CD4-positive, alpha-beta T cell (primary cell): ENCODE data around the gene EIF4B. TPM values are rescaled to one million over a fixed set of nuclear protein-coding genes. Genes with fewer than 3 reads are reported as not detected.

Source experiments
- ATAC-seq: fragments of 200-7000 bp; cut with Tn5 transposase; one replicate; pipeline ENCODE4 v1.10.0; 2022; ENCODE audit warnings: mild to moderate bottlenecking; ENCODE audit not compliant: poor library complexity
- CTCF ChIA-PET: fragments of 350-600 bp; sonication (Branson Sonifier 250); formaldehyde crosslinking; loops from one replicate; lab custom pipeline; 2021; ENCODE audit warnings: antibody characterized with exemption, inconsistent platforms; lab: Charles Lee
- POLR2A ChIA-PET: fragments of 350-600 bp; sonication (Branson Sonifier 250); formaldehyde crosslinking; loops from one replicate; lab custom pipeline; 2021; ENCODE audit warnings: antibody characterized with exemption, inconsistent platforms; lab: Charles Lee
- DNase-seq, 14 experiments: peaks; one replicate each; pipeline ENCODE4 v3.0.0-alpha.2; 2013 to 2020; ENCODE audit warnings: mixed read lengths in 2 of 14
- H3K27ac ChIP-seq, 2 donors: one replicate each; pipeline versions ENCODE4 v1.5.1 to v1.7.0; 2013; ENCODE audit warnings: low read length in 2 of 2, low read depth in 1 of 2, mild to moderate bottlenecking in 1 of 2
- H3K27me3 ChIP-seq, 2 experiments: 1 replicate in 1 of 2; 2 replicates in 1 of 2; pipeline versions ENCODE4 v1.6.1 to v1.7.0; 2013; ENCODE audit warnings: low read length in 2 of 2, control low read depth in 1 of 2, mild to moderate bottlenecking in 1 of 2, moderate library complexity in 1 of 2; ENCODE audit not compliant: insufficient read depth in 2 of 2, control insufficient read depth in 1 of 2
- H3K36me3 ChIP-seq: one replicate; pipeline ENCODE4 v1.6.1; 2013; ENCODE audit warnings: low read length, control low read depth; ENCODE audit not compliant: insufficient read depth
- H3K4me1 ChIP-seq: one replicate; pipeline ENCODE4 v1.6.1; 2013; ENCODE audit warnings: low read length, control low read depth; ENCODE audit not compliant: insufficient read depth
- H3K4me3 ChIP-seq: one replicate; pipeline ENCODE4 v1.5.1; 2013; ENCODE audit warnings: mild to moderate bottlenecking, low read length, moderate library complexity
- H3K9me3 ChIP-seq, 2 experiments: 1 replicate in 1 of 2; 2 replicates in 1 of 2; pipeline versions ENCODE4 v1.6.1 to v1.7.0; 2013; ENCODE audit warnings: low read length in 2 of 2, mild to moderate bottlenecking in 2 of 2, control low read depth in 1 of 2, moderate library complexity in 1 of 2; ENCODE audit not compliant: control insufficient read depth in 1 of 2, insufficient read depth in 1 of 2
- H3K27ac Mint-ChIP-seq: one replicate; pipeline ENCODE4 v1.8.0; 2020; ENCODE audit warnings: mixed read lengths
- H3K27me3 Mint-ChIP-seq: one replicate; pipeline ENCODE4 v1.8.0; 2021; ENCODE audit warnings: mixed read lengths
- H3K36me3 Mint-ChIP-seq: one replicate; pipeline ENCODE4 v1.8.0; 2021; ENCODE audit warnings: low read depth, mixed read lengths
- H3K4me1 Mint-ChIP-seq: one replicate; pipeline ENCODE4 v1.8.0; 2021; ENCODE audit warnings: low read depth, mixed read lengths
- H3K4me3 Mint-ChIP-seq: one replicate; pipeline ENCODE4 v1.8.0; 2020; ENCODE audit warnings: mild to moderate bottlenecking, mixed read lengths
- H3K9me3 Mint-ChIP-seq: one replicate; pipeline ENCODE4 v1.8.0; 2020; ENCODE audit warnings: mixed read lengths
- intact Hi-C, 2 experiments: fragments of 100-400 bp; cut with DNase I in 1 of 2; cut with micrococcal nuclease in 1 of 2; formaldehyde crosslinking; loops; one replicate each; pipeline versions ENCODE4 v1.15.1 to v1.9.0; 2023 to 2025; cut with DNase I, micrococcal nuclease
- total RNA-seq, 174 experiments: library from RNA in 2 of 174; stranded (reverse) in 2 of 174; gene quantifications; one replicate each; pipeline ENCODE4 v1.2.3 and lab custom pipeline; 2021 to 2026
- TF ChIP-seq, protein P1 (sequence below): fragments of 200-600 bp; IDR thresholded peaks from one replicate; pipeline ENCODE4 v1.8.0; 2022; ENCODE audit warnings: antibody characterized with exemption, mild to moderate bottlenecking

Gene EIF4B
- total RNA-seq, 2 experiments from 2014 or later, result 794 to 806 TPM

DNA sequence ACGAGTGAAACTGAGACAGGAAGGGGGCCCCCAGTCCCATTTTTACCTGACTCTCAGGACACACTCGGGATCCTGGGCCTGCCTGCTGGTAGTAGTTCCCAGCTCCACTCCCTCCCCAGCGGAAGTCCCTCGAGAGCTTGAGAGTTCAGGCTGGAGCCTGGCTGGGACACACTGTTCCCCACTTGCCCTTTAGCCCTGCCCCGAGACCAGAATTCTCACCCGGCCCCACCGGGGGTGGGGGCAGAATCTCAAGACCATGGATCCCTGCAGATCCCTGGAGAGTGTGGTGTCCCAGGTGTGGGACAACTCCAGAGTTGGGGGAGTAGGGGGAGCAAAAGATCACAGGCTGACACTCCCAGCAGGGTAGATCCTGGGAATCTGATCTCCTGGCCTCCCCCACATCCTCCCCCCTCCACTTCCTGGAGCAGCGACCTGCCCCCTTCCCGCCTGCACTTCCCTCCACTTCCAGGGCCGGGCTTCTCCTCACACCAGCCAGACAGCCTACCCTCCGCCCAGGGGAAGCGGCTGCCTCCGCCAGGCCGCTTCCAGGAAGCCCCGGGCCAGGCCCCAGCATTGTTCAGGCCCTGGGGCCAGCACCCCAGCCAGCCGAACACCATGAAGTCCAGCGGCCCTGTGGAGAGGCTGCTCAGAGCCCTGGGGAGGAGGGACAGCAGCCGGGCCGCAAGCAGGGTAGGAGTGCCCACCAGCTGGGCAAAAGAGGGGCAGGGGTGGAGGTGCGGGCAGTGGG, 43.5 kb downstream of the EIF4B start, which contains the start of gene TNS2:
TNS2 (plus strand) TSS at position 495 of the 748 bp plus-strand sequence; CDS start at position 616, 121 bp downstream.
- Mint-ChIP-seq H3K36me3 (peaks cover 5% of the 10 kb centered on the region), H3K4me3 (peak within 1 kb of the TSS; percentile 48), H3K27me3 (no peaks in the 10 kb centered on the region), H3K27ac (peak within 1 kb of the TSS; percentile 53), H3K9me3 (no peaks in the 10 kb centered on the region), H3K4me1 (peaks cover 32% of the 10 kb centered on the region)
- Histone ChIP-seq H3K4me3 (no peak within 1 kb of the TSS), H3K36me3 (no peaks in the 10 kb centered on the region), H3K4me1 (peaks cover 36% of the 10 kb centered on the region), H3K27ac (no peak within 1 kb of the TSS), H3K27me3 (no peaks in the 10 kb centered on the region), H3K9me3 (no peaks in the 10 kb centered on the region)
- TF ChIP-seq, protein P1, sequence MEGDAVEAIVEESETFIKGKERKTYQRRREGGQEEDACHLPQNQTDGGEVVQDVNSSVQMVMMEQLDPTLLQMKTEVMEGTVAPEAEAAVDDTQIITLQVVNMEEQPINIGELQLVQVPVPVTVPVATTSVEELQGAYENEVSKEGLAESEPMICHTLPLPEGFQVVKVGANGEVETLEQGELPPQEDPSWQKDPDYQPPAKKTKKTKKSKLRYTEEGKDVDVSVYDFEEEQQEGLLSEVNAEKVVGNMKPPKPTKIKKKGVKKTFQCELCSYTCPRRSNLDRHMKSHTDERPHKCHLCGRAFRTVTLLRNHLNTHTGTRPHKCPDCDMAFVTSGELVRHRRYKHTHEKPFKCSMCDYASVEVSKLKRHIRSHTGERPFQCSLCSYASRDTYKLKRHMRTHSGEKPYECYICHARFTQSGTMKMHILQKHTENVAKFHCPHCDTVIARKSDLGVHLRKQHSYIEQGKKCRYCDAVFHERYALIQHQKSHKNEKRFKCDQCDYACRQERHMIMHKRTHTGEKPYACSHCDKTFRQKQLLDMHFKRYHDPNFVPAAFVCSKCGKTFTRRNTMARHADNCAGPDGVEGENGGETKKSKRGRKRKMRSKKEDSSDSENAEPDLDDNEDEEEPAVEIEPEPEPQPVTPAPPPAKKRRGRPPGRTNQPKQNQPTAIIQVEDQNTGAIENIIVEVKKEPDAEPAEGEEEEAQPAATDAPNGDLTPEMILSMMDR, result no peak
- ATAC-seq, result no peak
- CTCF ChIA-PET, result no interaction called here
- no peak for DNase-seq
- POLR2A ChIA-PET, result no interaction called here
- intact Hi-C loops, result loop anchor here in 1 of 2 experiments (5.0 kb wide), 2 partner anchors 42 to 578 kb away; partner anchors contain the start of genes ATF7 and EIF4B

DNA sequence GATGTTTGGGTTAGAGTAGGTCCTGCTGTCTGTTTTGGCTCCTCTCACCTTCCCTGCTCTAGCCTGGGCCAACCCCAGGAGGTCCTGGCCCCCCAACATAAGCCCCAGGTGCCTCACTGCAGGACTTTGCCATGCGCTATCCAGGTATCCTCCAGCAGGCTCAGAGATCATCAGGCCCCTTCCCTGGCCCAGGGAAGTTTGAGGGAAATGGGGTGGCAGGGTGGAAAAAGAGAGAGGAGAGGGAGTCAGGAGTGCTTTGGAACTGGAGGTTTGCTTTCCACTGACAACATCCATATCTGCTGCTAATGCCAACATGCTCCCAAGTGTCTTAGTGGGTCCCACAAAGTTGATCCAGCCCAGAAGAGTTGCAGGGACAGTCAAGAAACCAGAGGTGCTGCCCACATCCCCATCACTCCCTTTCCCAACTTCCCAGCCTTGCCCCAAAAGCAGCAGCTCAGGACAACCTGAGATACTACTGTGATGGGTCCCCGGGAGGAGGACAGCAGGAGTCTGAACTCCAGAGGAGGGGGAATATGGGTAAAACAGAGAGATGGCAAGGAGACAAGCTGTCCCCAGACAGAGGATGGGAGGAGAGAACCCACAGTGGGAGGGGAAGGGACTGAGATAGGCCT, 44.3 kb downstream of the EIF4B start:
- ATAC-seq (no peak), DNase-seq (no peak)
- Mint-ChIP-seq H3K4me3 (peak overlapping the region; percentile 34), H3K27me3 (no peaks in the 10 kb centered on the region), H3K27ac (peak overlapping the region; percentile 37), H3K9me3 (no peaks in the 10 kb centered on the region), H3K4me1 (peaks cover 29% of the 10 kb centered on the region), H3K36me3 (peaks cover 5% of the 10 kb centered on the region)
- ChIA-PET CTCF (interaction anchor here (1.1 kb wide), 1 partner anchor 274 kb away, joined by 3 read pairs; no protein-coding TSS in a partner anchor), POLR2A (no interaction called here)
- Histone ChIP-seq H3K4me1 (peaks cover 37% of the 10 kb centered on the region), H3K27ac (no peak overlapping the region), H3K36me3 (no peaks in the 10 kb centered on the region), H3K4me3 (no peak overlapping the region), H3K9me3 (no peaks in the 10 kb centered on the region), H3K27me3 (no peaks in the 10 kb centered on the region)
- TF ChIP-seq, protein P1, result no peak
- intact Hi-C loops, result loop anchor here in 1 of 2 experiments (5.0 kb wide), 1 partner anchor 577 kb away; the partner anchor contains the start of gene ATF7

DNA sequence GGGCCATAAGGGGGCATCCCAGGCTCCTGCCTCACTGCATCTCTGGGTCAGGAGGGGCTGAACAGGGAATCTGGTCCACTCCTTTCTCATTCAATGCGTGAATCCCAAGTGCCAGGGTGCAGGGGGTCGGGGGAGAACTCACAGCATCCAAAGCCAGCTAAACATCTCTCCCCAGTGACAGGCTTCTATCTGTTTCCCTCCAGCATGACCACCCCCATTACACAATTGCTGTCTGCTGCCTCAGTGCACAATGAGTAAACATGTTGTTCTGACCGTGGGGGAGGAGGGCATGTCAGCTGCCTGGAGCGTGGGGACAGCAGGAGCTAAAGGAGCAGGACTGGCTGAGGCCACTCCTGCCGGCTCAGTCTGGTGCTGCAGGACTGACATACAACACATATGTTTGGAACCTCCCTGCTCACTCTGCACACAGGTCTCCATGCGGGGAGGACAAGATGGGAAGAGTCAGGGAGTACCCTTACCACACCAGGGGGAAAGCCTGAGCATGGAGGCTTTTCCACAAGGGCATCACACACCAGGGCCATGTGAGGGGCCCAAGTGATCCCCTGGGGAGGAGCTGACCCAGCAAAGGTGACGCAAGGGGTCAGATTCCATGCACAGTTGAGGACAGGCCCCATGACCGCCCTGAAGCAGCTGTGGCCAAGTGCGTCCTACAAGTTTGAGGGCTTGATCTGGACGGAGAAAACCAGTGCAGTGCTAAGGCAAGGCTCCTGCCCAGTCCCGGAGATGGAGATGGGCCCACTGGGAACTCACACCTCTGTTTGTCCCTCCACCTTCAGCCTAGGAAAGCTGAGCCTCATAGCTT, 45.0 kb downstream of the EIF4B start:
- Histone ChIP-seq H3K27ac (no peak overlapping the region), H3K9me3 (no peaks in the 10 kb centered on the region), H3K4me3 (no peak overlapping the region), H3K36me3 (no peaks in the 10 kb centered on the region), H3K4me1 (peaks cover 30% of the 10 kb centered on the region), H3K27me3 (no peaks in the 10 kb centered on the region)
- H3K36me3 Mint-ChIP-seq, result peaks cover 5% of the 10 kb centered on the region
- peaks cover 21% of the 10 kb centered on the region for H3K4me1 Mint-ChIP-seq
- ChIA-PET CTCF (interaction anchor here (1.1 kb wide), 1 partner anchor 274 kb away, joined by 3 read pairs; no protein-coding TSS in a partner anchor), POLR2A (interaction anchor here (0.7 kb wide), 1 partner anchor 12 kb away, joined by 3 read pairs; no protein-coding TSS in a partner anchor)
- peak overlapping the region; percentile 81 for H3K4me3 Mint-ChIP-seq
- TF ChIP-seq, protein P1, result no peak
- H3K27ac Mint-ChIP-seq, result peak overlapping the region; percentile 45
- ATAC-seq, result no peak
- H3K9me3 Mint-ChIP-seq, result no peaks in the 10 kb centered on the region
- no peaks in the 10 kb centered on the region for H3K27me3 Mint-ChIP-seq
- intact Hi-C loops, result loop anchor here in 1 of 2 experiments (5.0 kb wide), 1 partner anchor 576 kb away; the partner anchor contains the start of gene ATF7
- peak in 1 of 14 experiments; percentile 41 for DNase-seq
